Stimulated activated CD4-positive, alpha-beta T cell treated with anti-CD3 and anti-CD28 coated beads, Interleukin-2, amount 100 ng/mL, for 48 hours (primary cell): ENCODE data around the gene STAG3.

Experiments used
- DNase-seq, 2 donors: peaks; one replicate each; pipeline ENCODE4 v3.0.0-alpha.2; 2020

Gene STAG3

DNA sequence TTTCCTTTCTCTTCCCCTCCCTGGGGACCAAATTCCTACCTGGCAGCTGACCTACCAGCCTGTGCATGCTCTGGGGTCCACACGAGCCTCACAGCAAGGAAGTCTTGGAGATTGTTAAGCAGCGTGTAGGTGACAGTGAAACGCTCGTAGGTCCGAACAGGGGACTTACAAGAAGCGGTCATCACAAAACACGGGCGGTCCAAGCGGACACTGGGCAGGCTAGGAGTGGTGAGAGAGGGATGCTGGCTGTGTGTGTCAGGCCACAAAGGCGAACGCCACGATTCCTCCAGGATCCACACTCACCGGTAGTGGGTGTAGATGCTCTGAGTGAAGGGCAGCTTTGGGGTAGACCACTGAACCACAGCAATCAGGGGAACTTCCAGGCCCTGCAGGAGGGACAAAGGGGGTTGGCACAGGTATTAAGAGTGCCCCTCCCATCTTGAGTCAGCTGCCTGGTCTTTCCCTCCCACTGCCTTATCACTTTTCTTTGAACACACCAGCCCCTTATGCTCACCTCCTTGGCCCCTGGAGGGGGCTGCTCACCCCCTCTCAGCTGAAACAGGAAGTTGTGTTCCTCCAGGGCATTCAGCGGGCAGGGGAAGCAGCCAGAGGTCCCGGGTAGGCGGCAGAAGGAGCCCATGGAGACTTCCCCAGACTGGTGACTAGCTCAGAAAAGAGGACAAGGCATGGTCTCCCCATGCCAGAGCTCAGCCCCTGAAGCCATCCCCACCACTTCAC is 21.2 kb upstream of the STAG3 start:
- DNase-seq: no peak

DNA sequence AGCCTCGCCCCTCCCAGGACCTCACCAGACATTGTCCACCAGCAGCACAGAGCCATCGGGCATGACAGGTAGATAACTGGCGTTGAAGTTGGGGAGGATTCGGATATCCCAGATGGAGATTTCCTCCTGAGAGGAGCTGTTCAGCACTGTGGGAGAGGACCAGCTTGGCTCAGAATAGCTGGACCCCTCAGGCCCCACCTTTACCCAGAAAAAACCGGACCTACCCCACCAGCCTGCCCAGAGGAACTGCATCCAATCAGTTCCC is 20.7 kb upstream of the STAG3 start:
- DNase-seq: no peak

DNA sequence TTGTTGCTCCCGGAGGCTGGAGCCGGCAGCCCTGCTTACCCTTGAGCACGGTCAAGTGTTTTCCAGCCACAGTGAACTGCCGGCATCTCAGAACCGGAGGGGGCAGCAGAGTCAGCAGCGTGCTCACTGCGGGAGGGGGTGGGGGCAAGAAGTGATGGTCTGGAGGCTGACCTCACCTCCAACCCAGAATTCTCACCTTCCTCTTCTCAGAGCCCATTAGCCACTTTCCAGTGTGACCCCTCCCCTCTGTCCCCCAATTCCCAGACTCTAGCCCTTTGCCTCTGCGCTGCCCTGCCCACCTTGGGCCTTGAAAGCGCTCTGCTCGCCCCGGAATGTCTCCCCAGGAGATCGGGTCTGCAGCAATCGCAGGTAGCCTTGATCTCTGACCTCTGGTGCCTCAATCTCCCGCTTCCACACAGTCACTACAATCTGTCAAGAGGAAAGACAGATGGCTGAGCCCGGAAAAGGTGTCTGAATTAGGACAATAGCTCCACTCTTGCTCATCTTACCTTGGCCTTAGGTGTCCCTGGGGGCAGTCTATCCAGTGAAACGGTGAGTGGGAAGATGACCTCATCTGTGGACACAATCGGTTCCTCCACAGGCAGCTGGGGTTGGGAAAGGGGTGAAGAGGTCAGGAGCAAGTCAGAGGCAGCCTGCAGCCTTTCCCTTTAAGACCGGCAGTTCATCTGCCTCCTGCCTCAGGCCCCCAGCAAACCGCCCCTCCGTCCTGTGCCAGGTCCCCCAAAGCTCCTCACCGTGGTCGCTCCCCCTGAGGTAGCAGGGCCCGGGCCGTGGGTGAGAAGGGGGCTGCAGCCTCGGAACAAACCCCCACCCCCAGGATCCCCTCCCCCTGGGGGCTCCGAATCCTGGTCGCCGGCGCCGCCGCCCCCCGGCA is 20.1 kb upstream of the STAG3 start:
- no peak for DNase-seq

DNA sequence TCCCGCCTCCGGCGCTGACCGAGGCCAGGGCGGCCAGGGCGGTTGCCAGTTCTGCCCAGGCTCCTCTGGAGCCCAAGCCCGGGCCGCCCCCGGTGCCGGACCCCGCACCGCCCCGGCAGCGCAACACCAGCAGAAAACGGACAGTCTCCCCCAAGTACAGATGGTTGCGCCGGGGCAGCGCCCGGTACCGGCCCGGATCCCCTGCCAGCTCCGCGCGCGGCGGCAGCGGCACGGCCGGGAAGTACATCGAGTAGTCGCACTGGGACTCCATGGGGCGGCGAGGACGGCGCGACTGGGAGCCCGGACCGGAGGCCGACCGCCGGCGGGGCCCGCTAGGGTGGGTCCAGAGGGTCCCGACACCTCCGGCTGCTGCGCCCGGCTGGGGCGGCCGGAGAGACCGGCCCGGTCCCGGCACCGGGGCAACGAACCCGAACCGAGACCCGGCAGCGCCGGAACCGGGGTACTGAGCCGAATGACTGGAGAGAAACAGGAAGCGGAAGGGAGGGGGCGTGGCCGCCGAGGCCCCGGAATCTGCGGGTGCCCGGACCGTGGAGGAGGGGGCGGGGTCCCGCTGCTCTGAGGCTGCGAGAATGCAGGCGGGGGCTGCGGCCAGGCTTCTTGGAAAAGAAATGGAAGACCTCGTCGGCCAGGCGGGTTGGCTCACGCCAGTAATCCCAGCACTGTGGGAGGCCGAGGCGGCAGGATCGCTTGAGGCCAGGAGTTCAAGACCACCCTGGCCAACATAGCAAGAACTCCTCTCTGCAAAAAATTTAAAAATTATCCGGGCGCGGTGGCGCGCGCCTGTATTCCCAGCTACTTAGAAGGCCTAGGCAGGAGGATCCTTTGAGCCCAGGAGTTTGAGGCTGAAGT is 19.3 kb upstream of the STAG3 start, which contains the start of gene TRAPPC14:
Gene TRAPPC14 (minus strand): TSS at position 495 of the 870 bp plus-strand sequence. CDS start 224 bp downstream, at position 271.
- DNase-seq: peak; percentile 90

DNA sequence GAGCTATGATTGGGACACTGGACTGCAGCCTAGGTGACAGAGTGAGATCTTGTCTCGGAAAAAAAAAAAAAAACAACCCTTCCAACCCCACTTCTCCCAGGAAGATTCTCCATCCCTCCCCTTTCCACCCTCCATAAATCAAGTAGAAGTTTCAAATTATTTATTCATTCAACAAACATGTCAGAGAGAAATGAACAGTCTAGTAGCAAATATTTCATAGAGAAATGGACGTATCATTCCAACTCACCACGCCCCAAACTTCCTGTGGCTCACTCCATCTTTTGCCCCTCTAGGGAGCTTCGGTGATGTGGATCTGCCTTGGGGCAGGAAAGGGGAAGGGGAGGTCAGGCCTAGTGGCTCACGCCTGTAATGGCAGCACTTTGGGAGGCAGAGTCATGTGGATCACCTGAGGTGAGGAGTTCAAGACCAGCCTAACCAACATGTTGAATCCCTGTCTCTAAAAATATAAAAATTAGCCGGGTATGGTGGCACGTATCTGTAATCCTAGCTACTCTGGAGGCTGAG is 18.6 kb upstream of the STAG3 start:
- no peak for DNase-seq

DNA sequence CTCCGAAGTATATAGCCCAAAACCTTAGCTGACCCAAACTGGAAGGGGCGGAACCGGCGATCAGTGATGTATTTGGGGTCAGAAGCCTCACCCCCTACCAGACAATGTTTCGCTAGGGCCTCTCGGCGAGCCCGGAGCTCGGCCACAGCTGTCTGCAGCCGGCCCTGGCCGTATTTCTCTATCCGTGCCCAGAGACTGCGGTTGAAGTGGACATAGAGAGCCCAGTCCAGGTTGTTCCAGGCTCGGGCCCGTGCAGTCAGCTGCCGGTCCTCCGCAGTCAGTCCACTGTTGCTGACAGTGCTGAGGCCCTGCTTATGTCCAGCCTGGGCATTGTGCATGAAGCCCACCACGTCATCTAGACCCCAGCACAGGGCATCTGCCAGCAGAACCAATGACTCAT is 17.7 kb upstream of the STAG3 start:
- no peak for DNase-seq

DNA sequence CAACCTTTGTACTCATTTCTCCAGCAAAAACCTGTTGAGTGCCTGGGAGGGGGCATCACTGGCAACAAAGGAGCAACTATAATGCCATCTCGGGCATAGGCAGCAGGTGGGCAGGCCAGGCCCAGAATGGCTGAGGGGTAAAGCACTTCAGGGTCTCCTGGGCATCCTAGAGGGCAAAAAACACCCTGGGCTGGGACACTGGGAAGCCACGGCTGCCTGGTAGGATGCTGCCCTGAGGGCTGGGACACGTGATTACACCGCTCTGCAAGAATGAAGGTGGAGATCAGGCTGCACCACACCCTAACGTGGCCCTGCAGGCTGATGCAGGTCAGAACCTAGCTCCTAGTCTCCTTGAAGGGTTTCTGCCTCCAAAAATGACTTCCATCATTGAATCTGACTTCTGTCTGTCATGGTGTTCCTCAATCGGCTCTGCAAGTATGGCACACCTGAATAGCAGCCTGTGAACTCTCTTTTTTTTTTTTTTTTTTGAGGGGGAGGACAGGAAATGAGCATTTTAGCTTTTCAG is 14.6 kb upstream of the STAG3 start:
- no peak for DNase-seq

DNA sequence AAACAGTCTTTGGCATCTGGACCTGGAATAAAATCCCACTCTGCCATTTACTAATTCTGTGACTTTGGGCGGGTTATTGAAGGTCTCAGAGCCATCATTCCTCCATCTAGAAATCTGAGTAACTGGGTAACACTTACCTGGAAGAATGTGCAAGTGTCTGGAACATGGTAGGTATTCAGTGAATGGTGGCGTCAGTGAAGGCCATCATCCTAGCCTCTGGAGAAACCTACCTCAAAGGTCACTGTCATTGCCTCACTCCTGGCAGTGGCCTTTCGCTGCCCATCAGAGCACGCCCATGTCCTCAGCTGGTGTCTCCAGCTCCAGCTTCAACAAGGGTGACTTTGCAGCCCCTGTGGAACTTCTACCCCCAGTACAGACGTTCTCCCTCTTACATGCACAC is 13.8 kb upstream of the STAG3 start:
- no peak for DNase-seq

DNA sequence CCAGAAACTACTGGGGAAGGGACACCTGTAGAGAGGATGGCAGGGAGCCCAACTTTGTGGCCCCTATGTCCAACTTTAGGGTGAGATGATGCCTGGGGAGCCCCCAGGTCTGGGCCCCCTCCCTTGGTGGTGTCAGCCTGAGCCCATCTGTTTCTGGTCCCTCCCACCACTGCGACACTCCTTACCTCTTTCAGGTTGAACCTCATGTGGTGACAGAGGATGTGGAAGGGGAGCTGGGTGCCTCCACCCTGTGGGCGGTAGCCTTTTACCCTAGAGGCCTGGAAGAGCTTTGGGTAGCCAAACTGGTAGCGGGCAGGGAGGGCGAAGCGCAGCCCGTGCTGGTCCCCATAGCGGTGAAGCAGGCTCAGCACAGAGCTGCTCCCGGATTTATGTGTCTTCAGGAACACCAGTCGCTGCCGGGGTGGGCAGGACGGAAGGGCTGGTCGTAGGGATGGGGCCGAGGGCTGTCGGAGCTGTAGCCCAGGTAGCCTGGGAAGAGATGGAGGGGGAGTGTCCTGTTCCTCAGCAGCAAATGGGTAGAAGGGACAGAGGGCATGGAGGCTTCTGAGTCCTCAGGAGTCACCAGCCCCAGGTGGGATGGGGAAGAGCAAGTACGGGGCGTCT is 11.3 kb upstream of the STAG3 start:
- no peak for DNase-seq

DNA sequence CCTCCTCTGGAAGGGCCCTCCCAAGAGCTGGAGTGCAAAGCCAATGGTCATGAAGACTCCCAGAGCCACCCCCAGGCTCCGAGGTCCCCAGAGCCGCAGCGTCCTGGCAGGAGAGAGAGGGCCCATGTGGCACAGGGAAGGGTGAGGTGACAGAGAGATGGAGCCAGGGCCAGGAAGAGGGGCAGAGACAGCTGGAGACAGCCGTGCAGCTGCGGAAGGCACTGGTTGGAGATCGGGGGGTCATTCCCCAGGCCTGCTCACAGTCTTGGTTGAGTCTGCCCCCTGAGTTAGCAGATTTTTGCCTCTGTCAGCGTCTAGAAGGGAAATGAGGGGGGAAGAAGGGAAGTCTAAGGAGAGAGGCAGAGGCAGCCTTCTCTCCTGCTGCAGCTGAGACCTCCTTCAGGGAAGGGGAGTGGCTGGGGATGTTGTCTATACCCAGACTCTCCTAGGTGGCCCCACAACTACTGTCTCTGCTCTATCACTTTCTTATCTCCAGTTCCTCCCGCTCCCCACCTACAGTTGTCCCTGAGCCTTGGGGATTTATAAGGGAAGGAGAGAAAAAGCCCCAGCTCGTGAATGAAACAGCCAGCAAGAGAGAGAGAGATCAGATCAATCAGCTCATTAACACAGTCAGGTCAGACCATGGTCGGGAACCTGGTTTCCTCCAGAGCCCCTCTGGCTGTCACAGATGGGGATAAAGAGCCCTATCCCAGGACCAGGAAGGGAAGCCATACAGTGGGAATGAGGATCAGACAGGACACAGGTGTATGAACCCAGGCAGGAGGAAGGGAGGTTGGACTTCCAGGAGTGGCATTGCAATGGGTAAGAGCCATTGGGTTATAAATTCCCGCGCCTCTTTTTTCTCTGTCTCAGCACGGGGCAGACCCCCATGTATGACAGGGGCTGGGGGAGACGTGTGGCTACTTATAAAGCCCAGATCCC is 10.5 kb upstream of the STAG3 start:
- DNase-seq: no peak

DNA sequence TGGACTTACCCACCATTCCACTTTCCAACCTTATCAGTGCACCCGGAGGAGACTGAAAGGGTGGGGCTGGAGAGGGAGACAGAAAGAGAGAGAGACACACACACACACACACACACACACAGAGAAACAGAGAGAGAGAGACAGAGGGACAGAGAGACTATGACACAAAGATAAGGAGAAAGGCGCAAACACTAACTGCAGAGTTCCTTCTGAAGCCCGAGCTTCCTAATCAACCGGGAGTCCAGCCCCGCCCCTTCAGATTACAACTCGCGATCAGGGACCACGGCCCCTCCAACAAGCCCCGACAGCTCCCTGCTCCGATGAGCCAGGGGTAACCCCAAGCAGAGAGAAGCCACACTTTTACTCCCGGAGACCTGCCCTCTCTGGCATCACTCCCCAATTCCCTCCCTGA is 9.8 kb upstream of the STAG3 start:
- DNase-seq: no peak

DNA sequence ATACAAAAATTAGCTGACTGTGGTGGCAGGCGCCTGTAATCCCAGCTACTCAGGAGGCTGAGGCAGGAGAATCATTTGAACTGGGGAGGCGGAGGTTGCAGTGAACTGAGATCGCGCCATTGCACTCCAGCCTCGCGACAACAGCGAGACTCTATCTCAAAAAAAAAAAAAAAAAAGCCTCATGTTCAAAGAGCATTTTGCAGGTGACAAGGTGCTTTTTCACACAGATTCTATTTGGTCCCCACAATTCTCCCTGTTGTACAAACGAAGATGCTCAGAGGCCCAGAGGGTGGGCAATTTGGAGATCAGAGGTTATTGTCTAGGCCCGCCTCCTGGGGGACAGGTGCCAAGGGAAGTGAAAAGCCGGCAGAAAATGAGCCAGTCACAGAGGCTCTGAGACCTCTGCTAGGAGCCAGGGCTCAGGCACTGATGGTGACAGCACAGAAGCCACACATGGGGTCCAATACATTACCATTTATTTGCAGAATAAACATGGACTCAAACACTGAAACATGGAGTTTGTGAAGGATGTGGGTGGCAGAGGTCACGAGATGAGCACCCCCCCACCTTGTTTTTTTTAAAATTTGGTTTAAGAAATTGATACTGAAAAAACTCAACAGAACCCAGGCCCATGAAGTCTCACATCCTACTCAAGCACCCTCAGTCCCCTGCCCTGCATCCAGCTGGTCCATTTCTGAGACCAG is 8.4 kb upstream of the STAG3 start:
- no peak for DNase-seq

DNA sequence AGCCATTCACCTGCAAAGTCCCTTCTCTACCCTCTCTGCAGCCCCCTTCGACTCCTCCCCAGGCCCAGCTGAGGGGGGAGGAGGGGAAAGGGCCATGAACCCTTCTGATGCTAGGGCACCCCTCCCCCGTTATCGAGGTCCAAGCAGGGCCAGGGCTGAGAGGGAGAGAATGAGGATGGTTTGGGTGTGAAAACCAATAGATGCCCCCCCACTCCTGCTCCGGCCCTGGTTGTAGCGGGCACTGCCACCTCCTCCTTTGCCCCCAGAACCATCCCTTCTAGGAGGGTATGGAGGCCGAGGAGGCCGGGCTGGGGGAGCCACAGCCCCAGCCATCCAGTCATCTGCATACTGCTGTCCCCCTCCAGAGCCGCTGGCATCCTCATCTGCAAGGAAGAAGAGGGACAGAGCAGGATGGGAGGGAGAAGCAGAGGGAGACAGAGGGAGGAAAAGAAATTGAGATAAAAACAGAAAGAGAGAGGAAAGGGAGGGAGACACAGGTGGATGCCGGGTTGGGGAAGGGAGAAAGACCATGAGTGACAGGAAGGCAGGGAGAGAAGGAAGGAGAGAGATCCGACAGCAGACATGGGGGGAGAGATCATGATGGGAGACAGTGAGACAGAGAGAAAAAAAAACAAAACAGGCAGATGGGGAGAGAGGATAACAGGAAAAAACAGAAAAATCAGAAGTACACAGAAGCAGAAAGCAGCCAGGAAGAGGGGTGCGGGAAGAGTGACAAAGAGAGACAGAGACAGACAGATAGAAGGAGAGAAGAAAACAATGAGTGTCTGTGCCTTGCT is 7.4 kb upstream of the STAG3 start:
- no peak for DNase-seq

DNA sequence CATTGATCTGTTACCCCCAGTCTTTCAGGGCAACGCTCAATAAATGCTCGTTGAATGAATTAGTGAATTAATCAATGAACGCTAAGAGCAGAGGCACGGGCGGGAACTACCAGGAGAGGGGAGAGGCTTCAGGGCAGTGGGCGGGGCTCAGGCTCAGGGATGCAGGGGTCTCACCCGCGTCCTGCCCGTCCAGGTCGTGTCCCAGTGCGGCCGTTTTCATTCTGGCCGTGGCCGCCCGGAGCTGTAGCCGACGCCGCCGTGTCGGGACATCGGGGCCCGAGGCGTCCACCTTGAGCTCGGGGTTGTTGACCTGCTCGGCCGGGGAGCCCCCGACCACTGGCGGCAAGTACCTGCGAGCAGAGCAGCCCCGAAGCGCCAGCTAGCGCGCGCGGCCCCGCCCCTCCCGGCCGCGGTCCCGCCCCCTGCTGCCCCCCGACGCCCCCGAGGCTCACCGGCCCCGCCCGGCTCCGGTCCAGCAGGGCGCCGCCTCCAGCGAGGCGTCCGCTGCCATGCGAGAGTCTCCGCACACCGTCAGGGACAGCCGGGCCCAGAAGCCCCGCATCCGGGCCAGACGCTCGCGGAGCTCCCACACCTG is 6.5 kb upstream of the STAG3 start:
- DNase-seq: no peak

DNA sequence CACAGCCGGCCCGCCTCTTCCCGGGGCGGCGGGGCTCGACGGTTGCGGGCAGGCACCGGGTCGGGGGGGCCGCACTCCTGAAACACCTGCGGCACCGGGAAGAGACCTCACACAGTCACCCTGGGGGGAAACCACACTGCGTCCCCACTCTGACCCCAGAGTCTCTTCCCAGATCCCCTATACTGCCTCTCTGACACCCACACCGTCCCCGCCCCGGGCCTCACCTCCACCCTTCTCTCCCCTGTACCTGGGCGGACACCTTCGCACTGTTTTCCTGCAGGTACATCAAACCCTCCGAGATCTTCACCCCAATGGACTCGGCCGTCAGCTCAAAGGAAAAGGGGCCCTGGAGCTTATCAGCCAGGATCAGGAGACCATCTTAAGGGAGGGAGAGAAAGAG is 5.9 kb upstream of the STAG3 start:
- no peak for DNase-seq

DNA sequence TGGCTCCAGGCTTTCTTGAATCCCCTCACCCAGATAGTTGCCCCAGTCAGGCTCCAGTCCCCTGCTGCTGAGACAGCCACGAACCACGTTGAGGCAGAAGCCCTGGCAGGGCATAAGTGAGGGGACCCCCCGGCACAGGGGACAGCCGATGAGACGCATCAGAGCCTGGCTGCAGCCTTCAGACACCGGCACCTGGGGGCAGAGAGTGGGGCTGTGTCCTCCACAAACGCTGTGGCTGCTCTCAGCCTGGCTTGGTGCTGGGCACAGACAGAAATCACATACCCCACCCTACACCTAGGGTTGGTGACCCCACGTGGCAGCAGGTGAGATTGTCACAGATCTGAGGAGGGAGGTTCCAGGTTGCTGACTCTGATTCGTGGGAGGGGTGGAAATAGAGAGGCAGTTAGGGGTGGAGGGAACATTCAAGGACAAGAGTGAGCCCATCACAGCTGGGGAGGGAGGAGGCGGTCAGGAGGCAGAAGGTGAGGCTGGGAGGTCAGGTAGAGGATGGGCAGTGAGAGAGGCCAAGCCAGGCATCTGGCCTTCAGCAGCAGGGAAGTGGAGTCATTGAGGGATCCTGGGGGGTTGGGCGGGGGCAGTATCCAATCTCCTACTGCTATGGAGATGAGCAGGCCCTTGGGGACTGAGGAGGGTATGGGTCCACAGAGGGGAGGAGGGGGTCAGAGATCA is 3.8 kb upstream of the STAG3 start:
- no peak for DNase-seq

DNA sequence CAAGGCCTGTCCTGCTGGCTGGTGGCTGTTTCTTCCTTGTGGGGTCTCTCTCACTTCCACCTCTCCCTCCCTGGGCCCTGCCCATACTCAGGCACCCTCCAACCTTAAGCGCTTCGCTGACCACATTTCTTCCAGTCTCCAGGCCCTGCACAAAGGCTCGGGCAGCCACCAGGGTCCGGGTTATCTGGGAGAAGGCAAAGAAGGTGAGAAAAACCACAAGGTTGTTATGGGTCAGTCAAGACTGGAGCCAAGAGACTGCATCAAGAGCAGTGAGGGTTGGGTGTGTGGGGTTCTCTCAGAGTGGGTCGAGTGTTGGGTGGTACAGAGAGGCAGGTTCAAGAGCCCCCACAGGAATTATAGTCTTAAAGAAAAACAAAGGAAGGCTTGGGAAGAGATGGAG is 3.1 kb upstream of the STAG3 start:
- DNase-seq: no peak

DNA sequence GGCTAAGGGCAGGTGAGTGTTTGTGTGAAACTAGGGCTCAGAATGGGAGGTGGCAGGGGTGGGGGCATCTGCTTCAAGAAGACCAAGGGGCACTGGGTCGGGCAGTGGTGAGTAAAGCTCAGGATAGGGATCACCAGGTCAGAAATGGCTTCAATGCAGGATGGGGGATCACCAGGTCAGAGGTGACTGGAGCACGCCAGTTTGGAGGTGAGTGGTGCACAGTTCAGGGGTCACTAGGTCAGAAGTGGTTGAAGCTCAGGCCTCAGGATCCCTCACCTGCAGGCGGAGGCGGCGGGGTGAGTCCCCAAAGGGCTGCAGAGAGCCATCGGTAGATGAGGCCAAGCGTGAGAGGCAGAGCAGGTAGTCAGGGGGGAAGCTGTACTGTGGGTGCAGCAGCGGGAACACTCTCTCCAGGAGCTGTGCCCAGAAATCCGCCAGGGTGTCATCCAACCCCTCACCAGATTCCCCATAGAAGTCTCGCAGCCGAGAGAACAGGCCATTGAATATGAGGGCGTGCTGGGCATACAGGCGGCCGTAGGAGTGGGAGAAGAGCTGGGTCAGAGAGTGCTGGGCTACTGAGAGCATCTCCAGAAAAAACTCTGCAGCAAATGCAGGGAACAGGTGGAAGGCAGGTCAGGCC is 2.3 kb upstream of the STAG3 start:
- DNase-seq: no peak
